Inflammatory macrophage (primary cell): ENCODE data around the gene ST3GAL6.

Source experiments
- DNase-seq, 2 donors: peaks; one replicate each; pipeline ENCODE4 v3.0.0-alpha.2; 2020 to 2022

ST3GAL6 gene

GRCh38 chr3:98740324-98740723, 22.8 kb upstream of the ST3GAL6 start:
- no peak for DNase-seq

- DNase-seq, result no peak
Observed at GRCh38 chr3:98741121-98741716, 21.9 kb upstream of the ST3GAL6 start.

GRCh38 chr3:98743071-98743470, 20.1 kb upstream of the ST3GAL6 start:
- DNase-seq, result no peak

GRCh38 chr3:98744283-98744682, 18.9 kb upstream of the ST3GAL6 start:
- no peak for DNase-seq

- DNase-seq, result no peak
Observed at GRCh38 chr3:98745718-98746117, 17.4 kb upstream of the ST3GAL6 start.

- DNase-seq, result no peak
Observed at GRCh38 chr3:98746122-98746521, 17.0 kb upstream of the ST3GAL6 start.

- no peak for DNase-seq
Observed at GRCh38 chr3:98746882-98747281, 16.3 kb upstream of the ST3GAL6 start.

GRCh38 chr3:98750276-98750919, 12.7 kb upstream of the ST3GAL6 start:
- no peak for DNase-seq

- DNase-seq, result peak in 1 of 2 donors; percentile 56
Observed at GRCh38 chr3:98754483-98754882, 8.7 kb upstream of the ST3GAL6 start.

- no peak for DNase-seq
Observed at GRCh38 chr3:98755601-98756000, 7.5 kb upstream of the ST3GAL6 start.

GRCh38 chr3:98759629-98760028, 3.5 kb upstream of the ST3GAL6 start:
- DNase-seq, result no peak

- peak; percentile 56 to 77 for DNase-seq
Observed at GRCh38 chr3:98761643-98762229, 1.4 kb upstream of the ST3GAL6 start.

- DNase-seq, result no peak
Observed at GRCh38 chr3:98763819-98764418, 779 bp downstream of the ST3GAL6 start.

- DNase-seq, result peak; percentile 63 to 73
Observed at GRCh38 chr3:98764472-98764884, 1.3 kb downstream of the ST3GAL6 start.

GRCh38 chr3:98765721-98766120, 2.6 kb downstream of the ST3GAL6 start:
- DNase-seq, result no peak

GRCh38 chr3:98766924-98767323, 3.8 kb downstream of the ST3GAL6 start:
- DNase-seq, result no peak

GRCh38 chr3:98768961-98769360, 5.8 kb downstream of the ST3GAL6 start:
- no peak for DNase-seq

GRCh38 chr3:98769448-98769847, 6.3 kb downstream of the ST3GAL6 start:
- peak; percentile 66 to 70 for DNase-seq

- peak in 1 of 2 donors; percentile 2 for DNase-seq
Observed at GRCh38 chr3:98770261-98771039, 7.3 kb downstream of the ST3GAL6 start.

GRCh38 chr3:98772022-98772421, 8.9 kb downstream of the ST3GAL6 start:
- DNase-seq, result no peak

GRCh38 chr3:98775459-98776139, 12.5 kb downstream of the ST3GAL6 start:
- DNase-seq, result no peak

- DNase-seq, result peak; percentile 61 to 74
Observed at GRCh38 chr3:98776140-98776493, 13.0 kb downstream of the ST3GAL6 start.
